Measurements from ENCODE around the gene LCE1D.

The LCE1D gene

GRCh38 chr1:152817309-152817708 is 20.8 kb downstream of the LCE1D start:
- no peak for DNase-seq

GRCh38 chr1:152823294-152823693 is 26.8 kb downstream of the LCE1D start:
- DNase-seq: no peak

GRCh38 chr1:152824964-152825363 is 28.4 kb downstream of the LCE1D start:
- no peak for DNase-seq

- DNase-seq: no peak
Measured at GRCh38 chr1:152827173-152827572, 30.7 kb downstream of the LCE1D start, which contains the start of gene LCE1A. LCE1A (plus strand) TSS chr1:152827473; CDS start chr1:152827473, 0 bp downstream.

- no peak for DNase-seq
Measured at GRCh38 chr1:152836870-152837269, 40.3 kb downstream of the LCE1D start.

GRCh38 chr1:152842556-152842955 is 46.0 kb downstream of the LCE1D start, which contains the start of gene LCE6A:
LCE6A (plus strand) TSS chr1:152842856; CDS start chr1:152843521, 665 bp downstream.
- no peak for DNase-seq

Measured in NCI-H1436 treated with DMSO at 0.1 percent for 48 hours (cell line).